GM21737 (cell line): ENCODE data around the gene GSTM3.
"Not testable (repeated sequence)": the region's sequence is repeated elsewhere in the genome, so short reads cannot be mapped to it uniquely, and the experiment has no call there.

ENCODE experiments used
- ATAC-seq: cut with Tn5 transposase; IDR thresholded peaks from one replicate; pipeline ENCODE4 v1.9.1; 2021; ENCODE audit warnings: mild to moderate bottlenecking, moderate library complexity; ENCODE audit not compliant: unreplicated experiment

The GSTM3 gene

GRCh38 chr1:109762821-109763645, 22.2 kb upstream of the GSTM3 start:
- no peak for ATAC-seq

GRCh38 chr1:109762039-109762585, 21.3 kb upstream of the GSTM3 start:
- no peak for ATAC-seq

GRCh38 chr1:109761227-109762038, 20.6 kb upstream of the GSTM3 start:
- no peak for ATAC-seq

- no peak for ATAC-seq
Observed at GRCh38 chr1:109760581-109761226, 19.9 kb upstream of the GSTM3 start.

- no peak for ATAC-seq
Observed at GRCh38 chr1:109759513-109760334, 18.9 kb upstream of the GSTM3 start.

GRCh38 chr1:109757936-109758786, 17.3 kb upstream of the GSTM3 start:
- no peak for ATAC-seq

- ATAC-seq, result no peak
Observed at GRCh38 chr1:109756848-109757521, 16.1 kb upstream of the GSTM3 start.

GRCh38 chr1:109756325-109756724, 15.5 kb upstream of the GSTM3 start:
- ATAC-seq, result not testable (repeated sequence)

GRCh38 chr1:109754738-109755137, 13.9 kb upstream of the GSTM3 start:
- ATAC-seq, result no peak

- ATAC-seq, result no peak
Observed at GRCh38 chr1:109751531-109752260, 10.9 kb upstream of the GSTM3 start.

GRCh38 chr1:109750920-109751319, 10.1 kb upstream of the GSTM3 start:
- no peak for ATAC-seq

- ATAC-seq, result no peak
Observed at GRCh38 chr1:109750241-109750882, 9.5 kb upstream of the GSTM3 start.

- no peak for ATAC-seq
Observed at GRCh38 chr1:109749221-109749620, 8.4 kb upstream of the GSTM3 start.

GRCh38 chr1:109748311-109748710, 7.5 kb upstream of the GSTM3 start:
- ATAC-seq, result not testable (repeated sequence)

GRCh38 chr1:109739738-109740614, 862 bp downstream of the GSTM3 start:
- no peak for ATAC-seq

GRCh38 chr1:109733236-109733870, 7.5 kb downstream of the GSTM3 start:
- no peak for ATAC-seq
